OCI-LY7 (cell line): ENCODE results near the gene PRKG1. TPM values are rescaled to one million over a fixed set of nuclear protein-coding genes. Genes with fewer than 3 reads are reported as not detected.
"Not testable (repeated sequence)": the region's sequence is repeated elsewhere in the genome, so short reads cannot be mapped to it uniquely, and the experiment has no call there.

ENCODE experiments used
- BruUV-seq: library from RNA; stranded (reverse); fragments of 400-500 nt; replicated peaks from 2 replicates; lab custom pipeline; 2021; lab: Mats Ljungman, UMichigan
- CTCF ChIA-PET: fragments of 300-600 bp; sonication (Branson Sonifier 250); formaldehyde crosslinking; loops from one replicate; lab custom pipeline; 2022; ENCODE audit warnings: antibody characterized with exemption; ENCODE audit not compliant: unreplicated experiment; lab: Charles Lee
- POLR2A ChIA-PET: fragments of 300-600 bp; sonication (Branson Sonifier 250); formaldehyde crosslinking; loops from one replicate; lab custom pipeline; 2022; ENCODE audit warnings: antibody characterized with exemption; lab: Charles Lee
- DNase-seq: peaks from one replicate; pipeline ENCODE4 v3.0.0-alpha.2; 2015; ENCODE audit warnings: low spot score
- H2AFZ ChIP-seq: fragments of 200-600 bp; sonication (generic), shearing (Covaris generic); 2 replicates; pipeline ENCODE4 v1.6.1; 2014; ENCODE audit warnings: mild to moderate bottlenecking, antibody characterized with exemption, low read length, moderate library complexity
- H3K27ac ChIP-seq: fragments of 200-600 bp; sonication (generic); 2 replicates; pipeline ENCODE4 v1.5.1; 2014; ENCODE audit warnings: mixed run types, low read depth, mild to moderate bottlenecking, moderate library complexity, low read length, inconsistent platforms; ENCODE audit not compliant: poor library complexity, severe bottlenecking
- H3K36me3 ChIP-seq: fragments of 200-600 bp; sonication (generic); 2 replicates; pipeline ENCODE4 v1.6.1; 2014; ENCODE audit warnings: mild to moderate bottlenecking, antibody characterized with exemption, low read length, moderate library complexity, mixed read lengths; ENCODE audit not compliant: insufficient read depth
- H3K4me1 ChIP-seq: fragments of 200-600 bp; sonication (generic); 2 replicates; pipeline ENCODE4 v1.5.1; 2014; ENCODE audit warnings: mild to moderate bottlenecking, low read length; ENCODE audit not compliant: insufficient read depth, poor library complexity, severe bottlenecking
- H3K4me2 ChIP-seq: fragments of 200-600 bp; sonication (generic); 2 replicates; pipeline ENCODE4 v1.6.1; 2014; ENCODE audit warnings: mild to moderate bottlenecking, low read length
- H3K4me3 ChIP-seq: fragments of 200-600 bp; sonication (generic); 2 replicates; pipeline ENCODE4 v1.5.1; 2014; ENCODE audit warnings: mild to moderate bottlenecking, low read depth, low read length; ENCODE audit not compliant: poor library complexity, severe bottlenecking
- H3K79me2 ChIP-seq: fragments of 200-600 bp; sonication (generic); 2 replicates; pipeline ENCODE4 v1.6.1; 2016; ENCODE audit warnings: low read depth, mild to moderate bottlenecking, low read length, moderate library complexity, mixed read lengths; ENCODE audit not compliant: insufficient read depth
- H3K9me2 ChIP-seq: fragments of 200-600 bp; sonication (generic); 2 replicates; pipeline ENCODE4 v1.6.1; 2016; ENCODE audit warnings: mild to moderate bottlenecking, low read length, mixed read lengths; ENCODE audit not compliant: insufficient read depth
- H3K9me3 ChIP-seq: fragments of 200-600 bp; sonication (generic); 2 replicates; pipeline ENCODE4 v1.6.1; 2014; ENCODE audit warnings: mild to moderate bottlenecking, mixed run types, low read length, mixed read lengths
- H4K20me1 ChIP-seq: fragments of 200-600 bp; sonication (generic); 2 replicates; pipeline ENCODE4 v1.6.1; 2014; ENCODE audit warnings: mild to moderate bottlenecking, antibody characterized with exemption, low read length, moderate library complexity, mixed read lengths; ENCODE audit not compliant: insufficient read depth
- CTCF ChIP-seq: fragments of 200-600 bp; sonication (generic); conservative IDR thresholded peaks from 2 replicates; pipeline ENCODE4 v1.5.1; 2014; ENCODE audit warnings: mild to moderate bottlenecking, antibody characterized with exemption, low read length, moderate library complexity, mixed read lengths
- EZH2phosphoT487 ChIP-seq: fragments of 200-600 bp; sonication (generic); IDR thresholded peaks from 2 replicates; pipeline ENCODE4 v1.6.1; 2018; ENCODE audit warnings: low read depth, borderline replicate concordance, mild to moderate bottlenecking, mixed run types, antibody characterized with exemption, low read length, moderate library complexity, mixed read lengths
- intact Hi-C: fragments of 100-400 bp; cut with micrococcal nuclease; formaldehyde crosslinking; loops from one replicate; pipeline ENCODE4 v1.10.0; 2022; ENCODE audit not compliant: unreplicated experiment
- total RNA-seq, 2 experiments: library from RNA; depleted of rRNA in 1 of 2; stranded (reverse); fragments of >200 nt in 1 of 2; shearing (Covaris generic) in 1 of 2; gene quantifications; 2 replicates each; pipeline ENCODE4 v1.2.3, GENCODE V29; 2014 to 2022

Gene PRKG1
- total RNA-seq, 2 experiments from 2014 or later, result not detected

GRCh38 chr10:51269821-51270220 is 195.5 kb downstream of the PRKG1 start:
- no peak for TF ChIP-seq EZH2phosphoT487
- no peak for TF ChIP-seq CTCF

DNA sequence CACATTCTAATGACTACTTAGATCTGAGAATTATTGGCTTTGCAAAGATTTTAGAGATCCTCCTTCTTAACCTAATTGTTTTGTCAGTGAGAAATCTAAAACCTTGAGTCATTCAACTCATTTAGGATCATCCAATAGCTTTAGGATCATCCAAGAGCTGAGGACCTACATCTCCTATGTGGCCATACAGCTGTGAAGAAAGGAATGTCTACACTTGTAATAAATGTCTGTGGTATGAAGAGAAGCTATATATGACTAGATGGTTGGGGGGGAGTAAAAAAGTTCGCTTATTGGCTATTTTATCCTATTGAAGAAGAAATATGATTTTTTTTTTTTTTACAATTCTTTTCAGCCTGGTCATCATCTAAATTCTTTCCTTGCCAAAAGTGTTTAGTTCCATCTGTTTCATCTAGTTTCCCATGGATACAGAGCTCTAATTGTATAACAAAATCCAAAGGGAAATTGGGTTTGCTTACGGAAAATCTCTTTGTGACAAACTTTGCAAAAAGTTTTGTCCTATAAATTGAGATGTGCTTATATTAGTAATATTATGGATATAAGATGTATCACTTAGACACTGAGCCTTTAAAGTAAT is 196.7 kb downstream of the PRKG1 start:
- H3K9me2 ChIP-seq, result no peaks in the 10 kb centered on the region
- no peaks in the 10 kb centered on the region for H3K4me1 ChIP-seq
- no peaks in the 10 kb centered on the region for H3K36me3 ChIP-seq
- H2AFZ ChIP-seq, result no peak overlapping the region
- no peaks in the 10 kb centered on the region for H4K20me1 ChIP-seq
- no peak overlapping the region for H3K4me3 ChIP-seq
- CTCF ChIA-PET, result no interaction called here
- no peak overlapping the region for H3K27ac ChIP-seq
- H3K79me2 ChIP-seq, result no peaks in the 10 kb centered on the region
- TF ChIP-seq EZH2phosphoT487 (no peak), CTCF (no peak)
- no peak for DNase-seq
- intact Hi-C loops, result no loop called here
- BruUV-seq, result no TSS peak
- no peak overlapping the region for H3K4me2 ChIP-seq
- POLR2A ChIA-PET, result no interaction called here
- no peaks in the 10 kb centered on the region for H3K9me3 ChIP-seq

More at GRCh38 chr10:51269821-51270220, 195.5 kb downstream of the PRKG1 start:
- no TSS peak for BruUV-seq
- H3K9me2 ChIP-seq, result no peaks in the 10 kb centered on the region
- no peak overlapping the region for H3K4me2 ChIP-seq
- H3K27ac ChIP-seq, result no peak overlapping the region
- ChIA-PET POLR2A (no interaction called here), CTCF (no interaction called here)
- no peak overlapping the region for H2AFZ ChIP-seq
- H3K36me3 ChIP-seq, result no peaks in the 10 kb centered on the region
- DNase-seq, result no peak
- no peaks in the 10 kb centered on the region for H3K79me2 ChIP-seq
- H3K9me3 ChIP-seq, result no peaks in the 10 kb centered on the region
- no peak overlapping the region for H3K4me3 ChIP-seq
- H3K4me1 ChIP-seq, result no peaks in the 10 kb centered on the region
- intact Hi-C loops, result no loop called here
- H4K20me1 ChIP-seq, result no peaks in the 10 kb centered on the region

DNA sequence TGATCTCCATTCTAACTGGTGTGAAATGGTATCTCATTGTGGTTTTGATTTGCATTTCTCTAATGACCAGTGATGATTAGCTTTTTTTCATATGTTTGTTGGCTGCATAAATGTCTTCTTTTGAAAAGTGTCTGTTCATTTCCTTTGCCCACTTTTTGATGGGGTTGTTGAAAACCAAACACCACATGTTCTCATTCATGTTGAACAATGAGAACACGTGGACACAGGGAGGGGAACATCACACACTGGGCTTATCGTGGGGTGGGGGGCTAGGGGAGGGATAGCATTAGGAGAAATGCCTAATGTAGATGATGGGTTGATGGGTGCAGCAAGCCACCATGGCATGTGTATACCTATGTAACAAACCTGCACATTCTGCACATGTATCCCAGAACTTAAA is 197.8 kb downstream of the PRKG1 start:
- H3K27ac ChIP-seq, BruUV-seq, H3K9me2 ChIP-seq, H3K4me3 ChIP-seq, H3K4me2 ChIP-seq, CTCF ChIA-PET, H3K79me2 ChIP-seq, H3K4me1 ChIP-seq, POLR2A ChIA-PET, DNase-seq, intact Hi-C loops, H4K20me1 ChIP-seq, H3K9me3 ChIP-seq, H3K36me3 ChIP-seq, H2AFZ ChIP-seq: not testable (repeated sequence)
